AG04449 (cell line): ENCODE measurements around the gene HPD.
"Not testable (repeated sequence)": the region's sequence is repeated elsewhere in the genome, so short reads cannot be mapped to it uniquely, and the experiment has no call there.

Source experiments
- CTCF ChIA-PET: fragments of 350-600 bp; formaldehyde crosslinking; extraction: SDS; loops from one replicate; lab custom pipeline; 2021; ENCODE audit warnings: antibody characterized with exemption; lab: Yijun Ruan, JAX
- POLR2A ChIA-PET: fragments of 400-600, 350-600 bp; formaldehyde crosslinking; extraction: SDS; loops from one replicate; lab custom pipeline; 2020; ENCODE audit warnings: antibody characterized with exemption, inconsistent platforms; lab: Yijun Ruan, JAX
- DNase-seq: peaks from one replicate; pipeline ENCODE4 v3.0.0-alpha.2; 2010; ENCODE audit warnings: low read depth, low spot score
- H3K4me3 ChIP-seq: 2 replicates; pipeline ENCODE4 v1.5.1; 2011; ENCODE audit warnings: low read depth, mild to moderate bottlenecking, control low read depth, low read length
- CTCF ChIP-seq: IDR thresholded peaks from one replicate; pipeline ENCODE4 v1.5.1; 2011; ENCODE audit warnings: mild to moderate bottlenecking, moderate library complexity, low read length, control low read depth, inconsistent platforms; ENCODE audit not compliant: insufficient read depth; ENCODE audit errors: missing control alignments

Gene HPD

DNA sequence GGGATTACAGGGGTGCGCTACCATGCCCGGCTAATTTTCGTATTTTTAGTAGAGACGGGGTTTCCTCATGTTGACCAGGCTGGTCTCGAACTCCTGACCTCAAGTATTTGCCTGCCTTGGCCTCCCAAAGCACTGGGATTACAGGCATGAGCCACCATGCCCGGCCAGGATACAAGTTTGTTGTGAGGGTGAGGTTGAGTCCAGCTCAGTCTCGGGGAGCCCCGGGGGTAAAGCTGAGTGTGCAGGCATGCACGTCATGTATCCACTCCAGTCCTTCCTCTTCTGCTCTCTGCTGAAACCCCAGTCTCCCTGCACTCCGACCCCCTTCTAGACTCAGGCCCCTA lies 369 bp downstream of the HPD start:
- ChIA-PET CTCF (no interaction called here), POLR2A (no interaction called here)
- H3K4me3 ChIP-seq: no peak overlapping the region
- TF ChIP-seq CTCF: no peak
- DNase-seq: no peak

GRCh38 chr12:121857322-121858246 lies 1.1 kb downstream of the HPD start:
- POLR2A ChIA-PET: no interaction called here
- CTCF ChIA-PET: interaction anchor here (0.6 to 1.0 kb wide), 2 partner anchors 63 to 301 kb away, joined by 3 read pairs; no protein-coding TSS in a partner anchor
- DNase-seq: no peak

GRCh38 chr12:121852392-121852791 lies 6.3 kb downstream of the HPD start:
- POLR2A ChIA-PET, CTCF ChIA-PET, H3K4me3 ChIP-seq, DNase-seq: not testable (repeated sequence)

More at GRCh38 chr12:121857322-121858246, 1.1 kb downstream of the HPD start:
- no peak overlapping the region for H3K4me3 ChIP-seq
- TF ChIP-seq CTCF: no peak

- DNase-seq: no peak
- ChIA-PET CTCF (no interaction called here), POLR2A (no interaction called here)
- H3K4me3 ChIP-seq: no peak overlapping the region
- TF ChIP-seq CTCF: no peak
These were observed 9.0 kb downstream of the HPD start for GRCh38 chr12:121849665-121850064.

GRCh38 chr12:121849211-121849610 lies 9.4 kb downstream of the HPD start:
- DNase-seq: no peak
- POLR2A ChIA-PET: no interaction called here
- CTCF ChIA-PET: no interaction called here

GRCh38 chr12:121845701-121846100 lies 13.0 kb downstream of the HPD start:
- no peak overlapping the region for H3K4me3 ChIP-seq
- no peak for DNase-seq
- TF ChIP-seq CTCF: no peak
- ChIA-PET CTCF (no interaction called here), POLR2A (interaction anchor here (0.5 kb wide), 1 partner anchor 403 kb away, joined by 3 read pairs; no protein-coding TSS in a partner anchor)

More at GRCh38 chr12:121849211-121849610, 9.4 kb downstream of the HPD start:
- TF ChIP-seq CTCF: no peak
- H3K4me3 ChIP-seq: no peak overlapping the region
